HG03095 (cell line): ENCODE results near the gene KATNAL2.

Experiments
- ATAC-seq: cut with Tn5 transposase; IDR thresholded peaks from one replicate; pipeline ENCODE4 v1.9.1; 2021; ENCODE audit warnings: moderate library complexity; ENCODE audit not compliant: unreplicated experiment

KATNAL2 gene

DNA sequence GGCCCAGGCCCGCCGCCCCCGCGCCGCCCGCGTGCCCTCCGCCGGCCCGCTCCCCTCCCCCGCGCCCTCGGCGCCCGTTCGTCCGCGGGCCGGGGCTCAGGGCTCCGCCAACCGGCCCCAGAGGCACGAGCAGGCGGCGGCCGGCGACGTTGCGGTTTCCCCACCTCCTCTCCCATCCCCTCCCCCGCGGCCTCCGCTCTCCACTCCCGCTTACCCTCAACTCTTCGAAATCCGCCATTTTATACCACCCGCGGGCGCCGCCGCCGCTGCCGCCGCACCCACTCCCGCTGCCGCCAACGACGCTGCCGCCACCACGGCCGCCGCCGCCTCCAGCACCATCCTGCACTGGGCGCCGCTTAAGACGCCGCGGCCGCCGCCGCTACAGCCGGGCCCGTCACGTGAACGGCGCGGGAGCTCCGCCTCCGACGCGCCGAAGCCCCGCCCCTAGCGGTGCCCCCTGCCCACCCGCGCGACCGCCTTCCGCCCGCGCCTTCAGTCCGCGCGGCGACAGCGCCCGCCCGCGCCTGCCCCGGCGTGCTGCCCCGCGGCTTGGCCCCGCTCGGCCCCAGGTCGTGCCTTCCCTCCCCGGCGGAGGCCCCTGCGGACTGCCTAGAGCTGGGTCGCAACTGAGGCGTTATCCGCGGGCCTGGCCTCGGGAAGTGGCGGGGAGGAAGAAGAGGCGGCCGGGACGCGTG, at the start of gene KATNAL2, which contains the start of gene PIAS2:
Gene KATNAL2, plus strand, starts transcription at position 495 of the 695 bp plus-strand sequence. CDS start 29,271 bp downstream, outside the sequence.
Gene PIAS2, minus strand, starts transcription at position 400 of the 695 bp plus-strand sequence. Its CDS starts 162 bp downstream, at position 238.
- ATAC-seq = peak; percentile 87

- ATAC-seq = no peak
Observed at GRCh38 chr18:46868169-46868921, 49.1 kb upstream of the KATNAL2 start.

DNA sequence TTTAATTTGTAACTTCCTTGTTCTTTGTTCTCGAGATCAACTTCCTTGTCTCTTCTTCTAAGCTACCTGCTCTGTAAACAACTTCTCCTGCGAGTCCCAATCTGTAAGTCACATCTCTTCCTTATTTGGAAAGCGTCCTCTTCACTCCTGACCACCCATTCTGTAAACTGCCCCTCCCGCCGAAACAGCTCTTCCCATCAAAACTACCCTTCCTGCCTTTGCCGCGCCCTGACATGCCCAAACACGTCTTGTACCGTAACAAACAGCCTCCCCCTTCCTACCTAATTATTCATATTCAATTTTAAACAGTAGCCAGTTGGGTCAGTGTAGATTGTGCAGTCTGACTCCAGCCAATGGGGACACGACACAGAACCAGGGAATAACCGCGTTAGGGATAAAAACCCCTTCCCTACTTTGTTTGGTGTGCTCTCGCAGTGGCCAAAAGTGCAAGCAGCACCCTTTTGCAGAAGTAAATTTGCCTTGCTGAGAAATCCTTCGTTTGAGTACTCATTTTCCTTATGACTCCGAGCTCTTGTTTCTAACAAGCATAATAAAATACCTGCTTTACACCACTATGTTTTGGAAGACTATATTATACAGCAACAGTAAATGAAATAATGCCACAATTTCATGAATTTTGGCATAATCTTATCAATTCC, 39.9 kb upstream of the KATNAL2 start:
- no peak for ATAC-seq

GRCh38 chr18:46883180-46883579, 34.2 kb upstream of the KATNAL2 start:
- ATAC-seq = no peak

GRCh38 chr18:46886893-46887292, 30.5 kb upstream of the KATNAL2 start:
- ATAC-seq = no peak

GRCh38 chr18:46888965-46889364, 28.4 kb upstream of the KATNAL2 start:
- ATAC-seq = no peak

- ATAC-seq = peak; percentile 86
Observed at GRCh38 chr18:46891742-46892214, 25.6 kb upstream of the KATNAL2 start.

DNA sequence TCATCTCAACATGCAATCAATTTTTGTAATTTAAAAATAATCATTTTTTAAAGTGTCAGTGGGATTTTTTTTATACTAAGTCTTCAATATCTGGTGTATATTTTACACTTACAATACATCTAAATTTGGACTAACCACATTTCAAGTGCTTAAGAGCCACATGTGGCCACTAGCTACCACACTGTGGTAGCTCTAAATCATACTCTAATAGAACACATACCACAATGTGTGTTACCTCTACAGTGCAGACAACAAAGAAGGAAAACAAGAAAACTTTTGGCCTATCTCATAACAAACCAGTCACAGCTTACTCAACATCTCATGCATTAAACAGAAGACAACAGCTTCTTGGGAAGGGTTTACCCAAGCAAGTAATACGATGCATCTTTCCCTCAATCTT, 24.6 kb upstream of the KATNAL2 start:
- peak; percentile 54 for ATAC-seq

DNA sequence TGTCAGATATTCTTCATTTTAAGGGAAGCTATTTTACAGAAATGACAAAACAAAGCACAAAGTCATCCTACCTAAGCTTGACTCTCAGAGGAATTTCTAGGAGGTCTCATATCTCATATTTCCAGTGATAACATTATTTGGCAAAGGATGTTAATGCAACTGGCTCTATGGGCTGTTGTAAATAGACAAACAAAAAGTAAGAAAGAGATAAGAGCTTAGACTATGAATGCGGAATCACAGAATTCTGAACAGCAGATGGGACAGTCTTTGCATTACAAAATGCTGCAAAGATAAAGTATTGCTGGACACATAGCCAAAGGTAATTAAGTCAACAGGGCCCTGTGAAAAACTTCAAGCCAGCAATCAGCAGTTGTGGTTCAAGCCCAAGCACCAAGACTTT, 24.0 kb upstream of the KATNAL2 start:
- no peak for ATAC-seq

DNA sequence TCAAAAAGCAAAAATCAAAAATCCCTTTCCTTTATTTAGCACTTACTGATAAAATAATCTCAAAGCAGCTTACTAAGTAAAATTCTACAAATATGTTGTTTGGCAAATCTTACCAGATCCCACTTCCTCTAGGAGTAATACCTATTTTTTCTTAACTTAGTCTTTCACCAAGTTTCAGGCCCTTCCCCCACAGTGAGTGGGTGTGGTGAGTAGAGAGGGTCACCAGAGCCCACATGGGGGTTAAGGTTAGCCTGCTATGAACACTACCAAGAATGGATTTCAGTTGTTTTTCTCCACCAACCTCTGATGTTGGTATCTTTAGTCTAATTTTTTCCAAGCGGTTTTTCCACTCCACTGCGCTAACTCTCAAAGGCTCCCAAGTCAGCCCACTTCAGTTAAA, 23.3 kb upstream of the KATNAL2 start:
- no peak for ATAC-seq

DNA sequence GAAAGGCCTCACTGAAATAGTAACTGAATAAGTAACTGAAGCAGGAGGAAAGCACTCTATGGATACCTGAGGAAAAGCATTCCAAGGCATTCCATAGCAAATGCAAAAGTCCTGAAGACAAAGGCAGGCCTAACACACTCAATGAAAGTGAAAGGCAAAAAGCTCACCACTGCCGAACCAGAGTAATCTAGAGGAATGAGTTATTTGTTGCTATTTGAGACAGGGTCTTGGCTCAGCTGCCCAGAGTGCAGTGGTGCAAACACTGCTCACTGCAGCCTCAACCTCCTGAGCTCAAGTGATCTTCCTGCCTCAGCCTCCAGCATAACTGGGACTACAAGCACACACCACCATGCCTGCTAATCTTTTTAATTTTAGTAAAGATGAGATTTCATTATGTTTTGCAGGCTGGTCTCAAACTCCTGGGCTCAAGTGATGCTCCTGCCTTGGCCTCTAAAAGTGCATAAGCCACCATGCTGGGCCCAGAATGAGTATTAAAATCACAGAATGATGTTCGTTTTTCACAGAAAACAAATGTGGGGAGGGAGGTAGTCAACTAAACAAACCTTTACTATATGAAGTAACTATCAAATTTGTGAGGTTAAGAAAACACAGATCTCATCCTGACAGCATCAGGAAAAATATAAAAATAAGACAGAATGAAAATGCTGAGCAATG, 18.0 kb upstream of the KATNAL2 start:
- ATAC-seq = peak; percentile 67

GRCh38 chr18:46903406-46903805, 14.0 kb upstream of the KATNAL2 start:
- no peak for ATAC-seq

- ATAC-seq = no peak
Observed at GRCh38 chr18:46909497-46909896, 7.9 kb upstream of the KATNAL2 start.

- no peak for ATAC-seq
Observed at GRCh38 chr18:46910856-46911255, 6.5 kb upstream of the KATNAL2 start.

- no peak for ATAC-seq
Observed at GRCh38 chr18:46915800-46916550, 1.4 kb upstream of the KATNAL2 start.

GRCh38 chr18:46916551-46917107, 773 bp upstream of the KATNAL2 start:
- ATAC-seq = peak; percentile 41

GRCh38 chr18:46917803-46918600, 600 bp downstream of the KATNAL2 start:
- peak; percentile 17 for ATAC-seq

DNA sequence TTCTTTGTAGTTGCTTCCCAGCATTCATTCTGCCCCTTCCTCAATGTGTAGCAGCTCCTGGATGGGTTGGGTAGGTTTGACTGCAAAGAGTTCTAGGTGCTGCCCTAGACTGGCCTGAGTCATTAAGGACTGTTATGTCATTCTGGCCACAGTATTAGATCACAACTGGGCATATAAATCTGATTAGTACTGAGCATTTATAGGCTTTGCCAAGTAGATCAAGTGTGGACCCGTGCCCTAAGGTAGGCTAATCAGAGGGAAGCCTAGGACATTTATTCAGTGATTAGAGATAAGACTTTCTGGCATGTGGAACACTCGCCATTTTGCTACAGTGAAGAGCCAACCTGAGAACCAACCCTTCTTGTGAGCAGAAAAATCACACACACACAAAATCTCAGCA, 2.7 kb downstream of the KATNAL2 start:
- no peak for ATAC-seq

GRCh38 chr18:46920653-46921052, 3.3 kb downstream of the KATNAL2 start:
- no peak for ATAC-seq
